HG02642 (cell line): ENCODE data around the gene OR8D1.
A peak's percentile ranks its signal among the peaks of the same experiment; 100 is the strongest.

Experiments used
- ATAC-seq: cut with Tn5 transposase; IDR thresholded peaks from one replicate; pipeline ENCODE4 v1.9.1; 2021; ENCODE audit warnings: mild to moderate bottlenecking; ENCODE audit not compliant: unreplicated experiment, poor library complexity

Gene OR8D1

DNA sequence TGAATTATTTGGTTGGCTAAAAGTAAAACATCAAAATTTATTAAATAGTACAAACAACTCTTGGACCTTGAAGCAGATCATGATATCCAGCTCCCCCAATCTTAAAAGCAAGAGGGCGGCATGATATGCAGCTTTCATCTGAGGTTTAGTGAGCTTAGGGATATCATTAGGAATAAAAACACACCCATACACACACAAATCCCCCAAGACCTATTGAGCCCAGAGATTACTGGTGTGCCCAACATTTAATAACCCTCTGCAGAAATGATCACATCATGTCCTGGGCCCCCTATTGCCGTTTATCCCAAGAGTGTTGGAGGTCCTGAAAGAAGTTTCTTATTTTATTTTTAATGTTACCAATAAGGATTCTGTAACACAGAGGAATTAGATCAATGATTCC lies at the start of gene OR8D1:
OR8D1 (minus strand) TSS at position 101 of the 400 bp plus-strand sequence. CDS start 3,183 bp downstream, outside the sequence.
- ATAC-seq = no peak

DNA sequence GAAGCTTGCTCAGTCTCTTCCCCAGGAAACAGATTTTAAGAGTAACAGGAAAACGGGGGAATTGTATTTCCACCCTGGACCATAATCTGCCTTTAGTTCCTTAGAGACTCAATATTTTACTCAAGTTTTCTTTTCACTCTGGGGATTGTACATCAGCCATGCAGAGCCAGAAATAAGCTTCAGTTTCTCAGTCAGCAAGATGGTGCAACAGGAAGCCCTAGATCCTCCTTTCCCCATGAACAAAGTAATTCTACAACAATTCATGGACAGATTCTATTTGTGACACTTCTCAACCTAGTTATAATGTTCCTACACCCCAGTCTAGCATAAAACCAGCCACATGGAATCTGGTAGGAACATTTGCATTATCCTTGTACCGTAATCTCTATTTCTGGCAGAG lies 45.8 kb upstream of the OR8D1 start:
- ATAC-seq = no peak

GRCh38 chr11:124346311-124346955 lies 32.7 kb upstream of the OR8D1 start:
- ATAC-seq = no peak

GRCh38 chr11:124344346-124344745 lies 30.6 kb upstream of the OR8D1 start:
- ATAC-seq = no peak

GRCh38 chr11:124340142-124340447 lies 26.3 kb upstream of the OR8D1 start:
- no peak for ATAC-seq

DNA sequence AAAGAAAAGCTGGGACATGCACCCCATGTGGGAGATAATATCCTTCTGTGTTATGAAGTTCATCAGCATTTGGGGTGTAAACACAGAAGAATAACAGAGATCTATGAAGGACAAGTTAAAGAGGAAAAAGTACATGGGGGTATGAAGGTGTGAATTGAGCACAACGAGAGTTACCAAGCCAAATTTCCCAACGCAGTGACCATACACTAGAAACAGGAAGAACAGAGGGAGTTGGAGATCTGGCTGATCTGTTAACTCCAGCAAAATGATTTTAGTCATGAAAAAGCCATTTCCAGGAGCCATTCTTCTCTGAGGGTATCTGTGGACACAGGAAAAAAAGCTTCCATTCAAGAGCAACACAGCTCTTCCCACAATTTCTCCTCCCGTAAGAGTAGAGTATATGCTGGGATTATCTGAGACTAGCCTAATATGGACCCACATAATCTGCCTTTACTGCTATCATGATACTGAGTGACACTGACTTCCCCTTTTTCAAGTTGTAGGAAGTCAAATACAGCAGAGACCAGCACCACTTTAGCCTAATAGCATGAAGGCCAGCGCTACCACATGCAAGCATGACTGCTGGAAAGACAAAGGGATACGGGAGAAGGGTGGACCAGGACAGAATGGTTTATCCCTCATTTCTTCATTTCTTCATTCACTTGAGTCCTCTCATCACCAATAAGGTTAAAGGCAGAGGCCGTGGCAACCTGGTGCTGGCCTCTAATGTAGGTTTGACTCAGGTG lies 25.8 kb upstream of the OR8D1 start:
- no peak for ATAC-seq

- ATAC-seq = no peak
Observed at GRCh38 chr11:124331873-124332272, 18.1 kb upstream of the OR8D1 start.

DNA sequence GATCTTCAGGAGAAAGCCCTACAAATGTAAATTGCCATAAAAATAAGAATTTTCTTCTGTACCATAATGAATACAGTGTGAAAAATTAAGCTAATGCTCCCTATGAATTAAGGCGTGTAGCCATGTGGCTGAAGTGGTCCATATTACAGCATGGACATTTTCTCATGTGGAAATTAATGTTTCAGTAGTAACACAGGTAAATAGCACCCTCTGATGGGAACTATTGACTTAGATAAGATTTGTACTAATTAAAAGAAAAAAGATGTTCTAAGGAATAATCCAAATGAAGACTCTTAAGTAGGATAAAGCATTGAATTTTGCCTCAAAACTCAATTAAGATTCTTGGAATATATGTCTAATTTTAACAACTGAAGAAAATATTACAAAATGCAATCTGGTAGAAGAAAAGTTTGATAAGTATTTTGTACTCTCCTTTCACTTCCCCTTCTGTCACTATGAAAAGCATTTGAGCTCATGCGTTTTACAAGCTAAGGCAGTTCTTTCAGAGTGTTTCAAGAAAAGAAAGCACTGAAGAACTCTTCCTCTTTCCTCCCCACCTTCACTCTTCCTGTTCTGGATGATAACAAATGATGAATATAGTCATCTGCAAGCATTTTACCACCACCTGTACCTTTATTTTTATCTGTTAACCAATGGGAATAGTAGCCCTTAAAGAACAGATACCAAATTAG lies 16.2 kb upstream of the OR8D1 start:
- ATAC-seq = peak; percentile 88

DNA sequence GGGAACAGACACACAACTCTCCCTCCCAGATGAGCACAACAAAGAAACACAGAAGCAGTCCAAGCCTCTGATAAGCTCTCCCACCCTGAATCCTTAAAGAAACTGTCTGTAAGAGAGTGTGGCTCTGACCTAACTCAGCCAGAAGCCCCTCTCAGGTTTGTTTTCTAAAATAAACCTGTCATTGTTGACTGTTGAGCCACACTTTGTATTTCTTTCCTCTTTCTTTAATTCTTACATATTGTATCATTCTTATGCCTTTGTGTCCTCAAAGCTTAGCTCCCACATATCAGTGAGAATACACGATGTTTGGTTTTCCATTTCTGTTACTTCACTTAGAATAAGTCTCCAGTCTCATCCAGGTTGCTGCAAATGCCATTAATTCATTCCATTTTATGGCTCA lies 14.0 kb upstream of the OR8D1 start:
- no peak for ATAC-seq

GRCh38 chr11:124322356-124322755 lies 8.6 kb upstream of the OR8D1 start:
- ATAC-seq = no peak

- ATAC-seq = no peak
Observed at GRCh38 chr11:124320097-124320496, 6.3 kb upstream of the OR8D1 start, which contains the start of gene OR8D2. Gene OR8D2 (minus strand): TSS chr11:124320197. CDS start chr11:124320197, 0 bp downstream.

- ATAC-seq = no peak
Observed at GRCh38 chr11:124315052-124315451, 1.3 kb upstream of the OR8D1 start.

- ATAC-seq = no peak
Observed at GRCh38 chr11:124313131-124313530, 618 bp downstream of the OR8D1 start.

- ATAC-seq = no peak
Observed at GRCh38 chr11:124311670-124312069, 2.1 kb downstream of the OR8D1 start.

GRCh38 chr11:124311269-124311668 lies 2.5 kb downstream of the OR8D1 start:
- ATAC-seq = no peak

DNA sequence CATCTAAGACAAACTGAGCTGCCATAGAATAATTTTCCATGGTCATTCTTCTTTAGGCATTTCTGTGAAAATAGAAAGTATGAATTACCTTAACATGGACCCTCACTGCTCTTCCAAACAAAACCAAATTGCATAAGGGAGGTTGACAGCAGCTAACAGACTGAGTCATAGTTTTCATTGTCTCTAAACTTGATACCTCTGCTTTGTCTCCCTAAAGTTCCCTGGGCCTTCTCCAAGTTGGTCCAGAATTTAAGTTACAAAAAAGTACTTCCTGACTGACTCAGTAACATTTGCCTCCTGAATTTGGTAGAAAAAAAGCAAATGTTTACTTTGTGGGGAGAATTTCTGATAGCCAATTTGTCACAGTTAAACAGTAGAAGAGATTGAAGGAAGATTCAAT lies 3.0 kb downstream of the OR8D1 start:
- ATAC-seq = no peak

DNA sequence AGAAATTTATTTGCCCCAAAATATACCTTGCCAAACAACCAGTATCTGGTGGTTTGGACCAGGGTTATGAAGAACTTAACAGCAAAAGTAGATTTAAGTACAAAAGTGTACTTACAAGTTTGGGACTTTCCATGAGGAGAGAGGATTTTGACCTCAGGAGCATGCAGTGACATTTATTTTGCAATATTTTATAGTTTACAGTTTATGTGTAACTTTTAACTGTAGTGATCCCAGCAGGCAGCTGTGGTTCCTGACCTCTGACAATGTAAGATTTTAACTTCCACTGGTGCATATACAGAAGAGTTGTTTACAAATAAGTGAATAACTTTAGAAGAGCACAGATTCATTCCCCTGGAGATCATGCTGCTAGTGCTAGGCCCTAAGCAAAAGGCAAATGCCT lies 6.7 kb downstream of the OR8D1 start:
- no peak for ATAC-seq

GRCh38 chr11:124302347-124303125 lies 11.2 kb downstream of the OR8D1 start:
- no peak for ATAC-seq

DNA sequence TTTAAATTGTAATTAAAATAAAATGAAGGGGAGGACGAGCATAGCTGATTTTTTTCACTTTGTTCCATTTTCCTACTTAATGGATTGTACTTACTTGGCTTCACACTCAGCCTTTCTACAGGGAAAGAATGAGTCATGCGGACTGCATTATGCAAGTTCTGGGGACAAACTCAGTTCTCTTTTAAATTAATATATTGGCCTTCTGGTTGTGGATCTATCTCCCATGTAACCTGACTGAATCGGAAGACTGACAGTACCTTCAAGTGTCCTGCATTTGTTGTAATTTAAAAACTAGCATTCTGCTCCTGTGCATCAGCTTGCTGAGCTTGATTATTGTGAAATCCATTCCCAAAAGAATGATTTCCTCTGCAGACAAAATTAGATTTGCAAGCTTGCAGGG lies 12.2 kb downstream of the OR8D1 start:
- ATAC-seq = no peak

DNA sequence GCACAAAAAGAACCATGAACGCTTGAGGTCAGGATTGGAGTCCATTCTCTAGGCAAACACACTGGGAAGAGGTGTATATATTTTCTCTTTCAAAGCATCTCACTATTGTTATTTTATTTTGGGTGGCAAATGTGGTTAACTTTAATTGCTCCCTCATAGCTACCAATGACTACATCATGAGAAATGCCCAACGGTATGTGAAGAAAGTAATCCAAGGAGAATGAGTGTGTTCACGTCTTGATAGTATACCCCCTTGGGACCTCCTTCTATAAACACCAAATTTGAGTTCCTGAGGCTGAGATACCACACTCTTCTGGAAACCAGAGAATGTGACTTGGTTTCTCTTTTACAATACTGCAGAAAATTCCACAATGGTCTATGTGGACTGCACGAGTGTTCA lies 15.8 kb downstream of the OR8D1 start:
- no peak for ATAC-seq

GRCh38 chr11:124296016-124296415 lies 17.7 kb downstream of the OR8D1 start:
- ATAC-seq = no peak
